Uterus (tissue), 2 donors: ENCODE results near the gene KCNK1.

Source experiments
- POLR2A ChIP-seq, 2 donors: fragments of 450-650 bp; IDR thresholded peaks; one replicate each; pipeline ENCODE4 v1.6.1; 2016; ENCODE audit warnings: antibody characterized with exemption in 2 of 2, mild to moderate bottlenecking in 1 of 2, moderate library complexity in 1 of 2
- TF ChIP-seq, protein P1 (sequence below), 4 experiments: fragments of 200-600 bp in 2 of 4; fragments of 450-650 bp in 2 of 4; sonication (generic) in 2 of 4; IDR thresholded peaks; one replicate each; pipeline ENCODE4 v1.5.1; 2016 to 2019; ENCODE audit warnings: antibody characterized with exemption in 4 of 4, mild to moderate bottlenecking in 2 of 4, moderate library complexity in 1 of 4

DNA sequence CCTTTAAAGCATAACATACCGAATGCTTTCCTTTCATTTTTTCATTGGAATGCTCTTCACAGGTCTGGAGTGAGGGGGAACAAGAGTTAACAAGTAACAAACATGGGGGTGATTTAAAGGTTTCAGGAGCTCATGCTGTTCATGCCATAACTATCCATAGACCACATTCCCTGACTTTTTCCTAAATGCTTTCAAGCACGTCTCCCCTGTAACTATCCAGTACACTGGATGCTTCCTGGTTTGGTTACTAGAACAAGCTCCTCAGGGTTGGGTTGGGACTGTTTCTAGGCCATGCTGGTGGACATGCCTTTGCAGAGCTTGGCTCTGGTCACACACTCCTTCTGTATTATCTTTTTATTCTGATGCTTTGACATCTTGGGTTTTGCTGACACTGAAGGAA is 38.6 kb downstream of the KCNK1 start:
- TF ChIP-seq, protein P1, sequence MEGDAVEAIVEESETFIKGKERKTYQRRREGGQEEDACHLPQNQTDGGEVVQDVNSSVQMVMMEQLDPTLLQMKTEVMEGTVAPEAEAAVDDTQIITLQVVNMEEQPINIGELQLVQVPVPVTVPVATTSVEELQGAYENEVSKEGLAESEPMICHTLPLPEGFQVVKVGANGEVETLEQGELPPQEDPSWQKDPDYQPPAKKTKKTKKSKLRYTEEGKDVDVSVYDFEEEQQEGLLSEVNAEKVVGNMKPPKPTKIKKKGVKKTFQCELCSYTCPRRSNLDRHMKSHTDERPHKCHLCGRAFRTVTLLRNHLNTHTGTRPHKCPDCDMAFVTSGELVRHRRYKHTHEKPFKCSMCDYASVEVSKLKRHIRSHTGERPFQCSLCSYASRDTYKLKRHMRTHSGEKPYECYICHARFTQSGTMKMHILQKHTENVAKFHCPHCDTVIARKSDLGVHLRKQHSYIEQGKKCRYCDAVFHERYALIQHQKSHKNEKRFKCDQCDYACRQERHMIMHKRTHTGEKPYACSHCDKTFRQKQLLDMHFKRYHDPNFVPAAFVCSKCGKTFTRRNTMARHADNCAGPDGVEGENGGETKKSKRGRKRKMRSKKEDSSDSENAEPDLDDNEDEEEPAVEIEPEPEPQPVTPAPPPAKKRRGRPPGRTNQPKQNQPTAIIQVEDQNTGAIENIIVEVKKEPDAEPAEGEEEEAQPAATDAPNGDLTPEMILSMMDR (IDR thresholded peaks at IDR 0.05), result no peak
- no peak for TF ChIP-seq POLR2A (IDR thresholded peaks at IDR 0.05)
